Activated CD4-positive, alpha-beta T cell treated with anti-CD3 and anti-CD28 coated beads, Interleukin-2, amount 50 U/mL, for 48 hours (primary cell): ENCODE results near the gene TMEM204.
"Not testable (repeated sequence)": the region's sequence is repeated elsewhere in the genome, so short reads cannot be mapped to it uniquely, and the experiment has no call there.

Experiments used
- DNase-seq, 2 experiments: peaks; one replicate each; pipeline ENCODE4 v3.0.0-alpha.2; 2020

TMEM204 gene

DNA sequence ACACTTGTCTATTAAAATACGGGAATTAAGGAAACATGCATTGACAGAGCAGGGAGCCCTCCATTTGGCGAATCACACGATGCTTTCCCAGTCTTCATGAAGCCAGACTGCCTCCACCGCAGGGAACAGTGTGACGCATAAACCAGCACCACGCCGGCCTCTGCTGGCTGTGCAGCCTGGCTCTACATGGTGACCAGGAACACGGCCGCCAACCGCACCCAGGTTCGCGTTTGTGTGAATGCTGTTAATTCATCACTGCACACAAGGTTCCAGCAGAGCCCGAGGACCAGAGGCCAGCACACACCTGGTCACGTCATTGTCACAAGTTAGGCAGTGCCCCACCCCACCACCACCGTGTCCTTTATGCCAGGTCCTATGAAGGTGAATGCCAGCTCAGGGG, 26.7 kb downstream of the TMEM204 start:
- no peak for DNase-seq

DNA sequence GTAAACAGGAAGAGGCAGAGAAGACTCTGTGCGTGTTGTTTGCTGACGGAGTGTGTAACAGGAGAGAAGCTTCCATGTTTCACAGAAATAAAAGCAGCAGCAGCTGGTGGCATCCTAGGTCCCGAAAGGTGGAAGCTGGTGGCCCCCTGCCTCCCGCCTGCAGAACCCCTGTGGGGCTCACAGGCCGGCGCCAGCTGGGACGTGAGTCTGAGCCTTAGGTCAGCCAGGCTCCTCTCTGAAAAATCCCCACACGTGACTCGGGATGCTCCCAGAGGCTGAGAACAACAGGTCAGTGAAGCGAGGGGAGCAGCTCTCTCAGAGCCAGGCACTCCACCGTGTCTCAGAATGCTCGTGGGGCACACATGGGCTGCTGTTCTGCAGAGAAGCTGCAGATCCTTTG, 27.4 kb downstream of the TMEM204 start:
- no peak for DNase-seq

GRCh38 chr16:1561266-1561665, 27.8 kb downstream of the TMEM204 start:
- DNase-seq = no peak

- DNase-seq = no peak
Observed at GRCh38 chr16:1561836-1562235, 28.4 kb downstream of the TMEM204 start.

GRCh38 chr16:1563786-1564185, 30.3 kb downstream of the TMEM204 start:
- DNase-seq = no peak

GRCh38 chr16:1564325-1564724, 30.9 kb downstream of the TMEM204 start:
- DNase-seq = no peak

DNA sequence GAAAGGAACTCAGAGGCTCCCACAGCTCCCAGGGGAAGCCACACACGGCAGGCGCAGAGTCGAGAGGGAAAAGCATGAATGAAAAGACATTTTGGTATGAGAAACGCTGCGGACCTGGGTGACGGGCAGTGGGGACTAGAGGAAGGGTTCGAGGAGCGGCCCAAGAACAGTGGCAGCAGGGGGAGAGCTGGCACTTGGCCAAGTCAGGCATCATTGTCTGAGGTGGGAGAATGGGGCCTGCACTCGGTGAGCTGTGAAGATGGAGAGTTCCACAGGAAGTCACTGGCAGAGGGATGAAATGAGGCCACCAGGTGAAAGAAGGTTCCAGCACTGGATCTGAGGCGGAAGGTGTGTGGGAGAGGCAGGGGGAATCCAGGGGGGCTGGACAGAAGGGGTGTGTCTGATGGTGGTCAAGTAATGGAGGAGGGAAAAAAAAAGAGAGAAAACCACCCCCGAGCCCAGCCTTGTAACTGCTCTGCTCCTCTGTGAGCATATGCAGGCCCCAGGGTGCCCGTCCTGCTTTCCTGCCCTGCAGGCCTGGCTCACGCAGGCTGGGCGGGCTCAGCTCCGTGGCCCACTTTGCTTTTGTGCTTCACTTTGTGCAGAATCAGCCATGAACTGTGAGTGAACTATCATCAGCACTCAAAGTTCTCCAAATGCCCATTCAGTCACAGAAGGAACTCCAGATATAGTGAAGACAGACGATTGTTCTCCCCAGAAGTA, 31.8 kb downstream of the TMEM204 start:
- DNase-seq = no peak

GRCh38 chr16:1567988-1568387, 34.5 kb downstream of the TMEM204 start:
- DNase-seq = no peak

GRCh38 chr16:1571012-1571671, 37.7 kb downstream of the TMEM204 start:
- DNase-seq = no peak

DNA sequence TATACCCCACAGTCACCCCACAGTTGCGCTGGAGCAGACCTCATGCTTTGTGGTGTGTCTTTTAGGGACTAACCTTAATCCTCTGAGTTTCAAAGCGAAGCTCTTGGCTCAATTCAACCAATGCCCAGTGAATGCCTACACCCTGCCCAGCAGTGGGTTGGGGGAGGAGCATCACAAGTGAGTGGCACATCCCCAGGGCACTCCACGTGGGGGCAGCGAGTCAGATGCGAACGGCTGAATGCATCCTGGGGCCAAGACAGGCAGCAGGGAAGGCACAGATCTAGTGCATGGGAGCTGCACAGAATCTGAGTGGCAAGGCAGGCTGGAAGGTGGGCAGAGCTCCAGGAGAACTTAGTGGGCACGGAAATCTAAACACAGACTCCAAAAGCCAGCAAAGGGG, 39.2 kb downstream of the TMEM204 start:
- no peak for DNase-seq

GRCh38 chr16:1573301-1573700, 39.8 kb downstream of the TMEM204 start:
- no peak for DNase-seq

GRCh38 chr16:1575578-1575977, 42.1 kb downstream of the TMEM204 start:
- no peak for DNase-seq

GRCh38 chr16:1579214-1579613, 45.7 kb downstream of the TMEM204 start:
- DNase-seq = no peak

GRCh38 chr16:1580256-1580655, 46.8 kb downstream of the TMEM204 start:
- no peak for DNase-seq

DNA sequence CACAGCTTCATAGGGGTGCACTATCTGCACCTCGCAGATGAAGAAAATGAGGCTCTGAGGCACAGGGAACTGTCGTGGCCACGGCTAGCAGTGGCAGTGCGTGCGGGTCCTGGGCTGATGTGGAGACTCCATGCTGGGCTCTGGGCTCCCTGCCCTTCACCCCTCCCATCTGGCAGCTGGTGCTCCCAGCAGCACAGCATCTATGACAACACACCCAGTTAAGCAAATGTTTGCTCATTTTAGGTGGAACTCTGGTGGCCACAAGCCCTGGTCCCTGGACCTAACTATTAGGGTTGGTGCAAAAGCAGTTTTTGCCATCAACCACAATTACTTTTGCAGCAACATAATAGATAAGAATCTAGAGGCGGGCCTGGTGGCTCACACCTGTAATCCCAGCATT, 47.5 kb downstream of the TMEM204 start:
- DNase-seq = no peak

DNA sequence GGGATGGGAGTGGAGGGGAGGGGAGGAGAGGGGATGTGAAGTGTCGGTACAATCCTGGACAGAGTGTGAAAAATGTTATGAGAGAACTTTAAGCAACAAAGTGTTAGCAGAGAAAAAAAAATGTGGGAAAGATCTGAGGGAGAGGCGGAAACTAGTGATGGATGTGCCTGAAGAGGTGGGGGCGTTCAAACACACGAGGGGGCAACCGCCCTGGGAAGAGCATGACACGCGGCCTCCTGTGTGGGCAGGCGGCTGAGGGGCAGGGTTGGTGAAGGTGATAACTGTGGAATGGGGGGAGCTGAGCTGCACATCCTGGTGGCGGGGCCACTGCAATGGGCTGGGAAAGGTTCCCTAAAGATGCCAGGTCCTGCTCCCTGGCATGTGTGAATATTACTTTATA, 48.3 kb downstream of the TMEM204 start:
- no peak for DNase-seq

DNA sequence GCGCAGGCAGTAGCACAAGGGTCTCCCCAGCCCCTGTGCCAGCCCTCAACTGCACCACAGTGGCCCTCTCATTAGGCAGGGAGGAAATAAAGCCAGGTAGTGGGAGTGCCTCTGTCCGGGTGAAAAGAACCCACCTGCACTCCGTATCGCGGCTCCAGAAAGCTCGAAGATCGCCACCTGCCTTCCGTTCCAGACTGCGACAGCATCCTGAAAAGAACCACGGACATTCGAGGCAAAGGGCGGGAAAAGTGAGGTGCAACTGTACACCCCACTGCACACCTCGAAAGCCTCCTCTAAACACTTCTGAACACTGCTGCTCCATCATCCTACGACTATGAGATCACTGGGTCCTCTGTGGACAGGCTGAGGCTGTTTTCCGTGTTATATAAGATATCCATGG, 49.7 kb downstream of the TMEM204 start:
- DNase-seq = no peak

GRCh38 chr16:1584926-1585484, 51.5 kb downstream of the TMEM204 start:
- DNase-seq = no peak

GRCh38 chr16:1590366-1590765, 56.9 kb downstream of the TMEM204 start:
- no peak for DNase-seq

DNA sequence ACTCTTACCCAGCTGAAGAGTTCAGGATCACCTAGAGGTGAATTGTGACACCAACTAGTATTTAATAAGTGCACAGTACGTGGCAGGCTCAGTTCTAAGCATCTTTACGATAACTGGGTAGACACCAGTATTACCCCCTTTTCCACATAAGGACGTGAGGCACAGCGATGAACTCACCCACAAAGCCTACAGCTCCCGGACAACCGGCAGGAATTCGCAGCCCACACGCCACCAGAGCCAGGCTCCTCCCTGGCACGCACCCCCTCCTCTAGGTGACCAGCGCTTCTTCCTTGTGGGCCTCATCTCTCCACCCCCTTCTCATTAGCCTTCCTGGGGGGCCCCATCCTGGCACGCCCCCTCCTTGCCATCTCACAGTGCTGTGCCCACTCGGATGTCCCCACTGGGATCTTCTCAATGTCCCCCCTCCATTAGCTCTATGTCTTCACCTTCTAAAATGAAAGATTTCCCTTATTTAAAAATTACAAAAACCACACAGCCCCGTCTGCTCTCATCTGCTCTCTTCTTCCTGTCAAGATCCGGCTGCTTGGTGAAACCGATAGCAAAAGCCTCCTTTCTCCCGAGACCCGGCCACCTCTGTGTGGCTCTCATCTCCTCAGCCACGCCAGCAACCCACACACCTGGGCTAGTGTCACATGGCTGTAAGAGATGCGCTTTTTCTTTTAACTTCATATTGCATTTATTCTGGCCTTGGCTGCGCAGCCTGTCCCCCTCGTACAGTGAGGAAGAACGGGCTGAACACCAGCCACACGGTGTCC, 57.7 kb downstream of the TMEM204 start:
- DNase-seq = no peak

DNA sequence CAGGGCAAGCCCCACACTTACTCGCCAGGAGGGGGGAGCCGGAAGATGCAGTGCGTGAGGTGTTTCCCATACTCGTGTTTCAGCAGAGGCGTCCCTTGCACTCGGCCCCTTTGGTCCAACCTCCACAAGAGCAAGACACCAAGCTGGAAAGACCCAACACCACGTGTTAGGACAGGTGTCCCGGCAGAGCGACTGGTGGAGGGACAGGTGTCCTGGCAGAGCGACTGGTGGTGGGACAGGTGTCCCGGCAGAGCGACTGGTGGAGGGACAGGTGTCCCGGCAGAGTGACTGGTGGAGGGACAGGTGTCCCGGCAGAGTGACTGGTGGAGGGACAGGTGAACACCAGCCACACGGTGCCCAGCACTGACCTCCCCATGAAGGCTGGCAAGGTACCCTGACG, 59.0 kb downstream of the TMEM204 start:
- DNase-seq = no peak

GRCh38 chr16:1595511-1595910, 62.0 kb downstream of the TMEM204 start:
- DNase-seq = not testable (repeated sequence)

DNA sequence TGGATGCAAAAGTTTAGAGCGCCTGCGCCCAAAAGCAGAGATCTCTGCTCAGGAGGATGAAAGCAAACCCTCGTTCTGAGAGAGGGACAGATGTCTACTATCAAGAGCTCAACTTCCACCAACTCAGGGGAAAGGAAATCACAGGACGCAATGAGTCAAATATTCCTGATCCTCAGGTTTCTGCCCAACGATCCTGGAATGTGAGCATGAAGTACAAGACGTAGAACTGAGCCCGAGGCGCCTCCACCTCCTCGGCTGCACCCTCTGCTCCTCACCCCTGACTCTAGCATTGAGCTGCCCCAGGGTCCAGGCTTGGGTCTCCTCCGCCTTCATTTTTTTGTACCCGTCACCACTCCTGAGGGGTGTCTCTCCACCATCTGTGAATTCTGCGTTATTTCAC, 63.0 kb downstream of the TMEM204 start:
- DNase-seq = no peak

- DNase-seq = no peak
Observed at GRCh38 chr16:1597154-1597553, 63.7 kb downstream of the TMEM204 start.
